K562 (cell line): ENCODE measurements around the gene SPATC1L. TPM values are rescaled to one million over a fixed set of nuclear protein-coding genes. Genes with fewer than 3 reads are reported as not detected.

ENCODE experiments used
- ATAC-seq: fragments of 200-7000 bp; cut with Tn5 transposase; 3 replicates; pipeline ENCODE4 v1.9.1; 2020; ENCODE audit warnings: moderate library complexity
- BruUV-seq: library from RNA; stranded (reverse); fragments of 400-500 nt; replicated peaks from 2 replicates; lab custom pipeline; 2021; lab: Mats Ljungman, UMichigan
- CTCF ChIA-PET: fragments of 300-600 bp; formaldehyde crosslinking; extraction: SDS; loops from one replicate; lab custom pipeline; 2021; ENCODE audit warnings: low intra/inter-chr PET ratio; lab: Yijun Ruan, JAX
- POLR2A ChIA-PET: fragments of 300-600, 350-650 bp; sonication (Branson Sonifier 250); formaldehyde crosslinking; extraction: SDS; loops from one replicate; lab custom pipeline; 2021; ENCODE audit warnings: antibody characterized with exemption, inconsistent platforms; lab: Yijun Ruan, JAX
- DNase-seq, 4 experiments: peaks; one replicate each; pipeline versions ENCODE4 v3.0.0 to v3.0.0-alpha.2; 2011 to 2018; ENCODE audit warnings: low spot score in 3 of 4, mixed read lengths in 3 of 4; ENCODE audit errors: extremely low read depth in 1 of 4
- FAIRE-seq: peaks from 2 replicates; lab custom pipeline; 2011; peaks lifted over from hg19 to GRCh38; lab: Jason Lieb, UNC
- H2AFZ ChIP-seq: 2 replicates; pipeline ENCODE4 v1.6.0; 2011; ENCODE audit warnings: low read depth, low read length, control low read depth, inconsistent platforms
- H3K27ac ChIP-seq: fragments of 200-600 bp; 3 replicates; pipeline ENCODE4 v1.8.0; 2011; ENCODE audit warnings: low read depth, mild to moderate bottlenecking, control low read depth, inconsistent platforms, low read length, moderate library complexity, mixed read lengths; ENCODE audit errors: extremely low read depth
- H3K27me3 ChIP-seq, 2 experiments: fragments of 300-600 bp in 1 of 2; 2 replicates in 1 of 2; 3 replicates in 1 of 2; pipeline versions ENCODE4 v1.6.0 to v1.8.0; 2011; ENCODE audit warnings: inconsistent platforms in 2 of 2, low read length in 2 of 2, mild to moderate bottlenecking in 1 of 2, mixed read lengths in 1 of 2, moderate library complexity in 1 of 2; ENCODE audit not compliant: control insufficient read depth in 2 of 2, insufficient read depth in 2 of 2
- H3K36me3 ChIP-seq: fragments of 300-600 bp; 3 replicates; pipeline ENCODE4 v1.8.0; 2011; ENCODE audit warnings: mild to moderate bottlenecking, low read length, inconsistent platforms; ENCODE audit not compliant: control insufficient read depth, insufficient read depth
- H3K4me1 ChIP-seq, 2 experiments: fragments of 200-600 bp in 1 of 2; replicated peaks in 1 of 2; 2 replicates in 1 of 2; 3 replicates in 1 of 2; pipeline versions ENCODE4 v1.5.1 to v1.8.0; 2011; ENCODE audit warnings: inconsistent platforms in 2 of 2, low read length in 2 of 2, mild to moderate bottlenecking in 1 of 2, mixed read lengths in 1 of 2, moderate library complexity in 1 of 2; ENCODE audit not compliant: control insufficient read depth in 2 of 2, insufficient read depth in 2 of 2
- H3K4me2 ChIP-seq: 2 replicates; pipeline ENCODE4 v1.6.1; 2011; ENCODE audit warnings: low read length, control low read depth, inconsistent platforms, mixed read lengths; ENCODE audit not compliant: insufficient read depth
- H3K4me3 ChIP-seq: fragments of 200-600 bp; sonication (generic), shearing (Covaris generic); 2 replicates; pipeline ENCODE4 v1.5.1; 2016; ENCODE audit warnings: control low read depth, inconsistent platforms
- H3K79me2 ChIP-seq: fragments of 200-600 bp; 3 replicates; pipeline ENCODE4 v1.8.0; 2011; ENCODE audit warnings: low read length, inconsistent platforms; ENCODE audit not compliant: control insufficient read depth, insufficient read depth
- H3K9ac ChIP-seq, 2 experiments: 2 replicates each; pipeline versions ENCODE4 v1.6.0 to v1.6.1; 2011; ENCODE audit warnings: low read depth in 2 of 2, low read length in 2 of 2, control low read depth in 1 of 2, inconsistent platforms in 1 of 2, mild to moderate bottlenecking in 1 of 2, mixed read lengths in 1 of 2; ENCODE audit not compliant: insufficient read depth in 1 of 2
- H3K9me1 ChIP-seq: one replicate; pipeline ENCODE4 v1.6.0; 2011; ENCODE audit warnings: inconsistent platforms, mild to moderate bottlenecking, low read length, moderate library complexity; ENCODE audit not compliant: control insufficient read depth, insufficient read depth
- H3K9me3 ChIP-seq: replicated peaks from 2 replicates; pipeline ENCODE4 v1.5.1; 2011; ENCODE audit warnings: low read depth, low read length, inconsistent platforms; ENCODE audit not compliant: control insufficient read depth, insufficient read depth
- H4K20me1 ChIP-seq: replicated peaks from 2 replicates; pipeline ENCODE4 v1.6.1; 2011; ENCODE audit warnings: low read length, inconsistent platforms, mixed read lengths; ENCODE audit not compliant: control insufficient read depth, insufficient read depth
- BDP1 ChIP-seq: IDR thresholded peaks from 3 replicates; pipeline ENCODE4 v1.6.1; 2011; ENCODE audit not compliant: insufficient read length, insufficient read depth
- EGR1 ChIP-seq: fragments of 450-650 bp; conservative IDR thresholded peaks from 2 replicates; pipeline ENCODE4 v1.6.1; 2017; ENCODE audit warnings: mild to moderate bottlenecking
- FUS ChIP-seq: fragments of 200-400 bp; formaldehyde crosslinking; optimal IDR thresholded peaks from 2 replicates; pipeline ENCODE3; 2017; ENCODE audit warnings: low read depth, low read length
- HDAC8 ChIP-seq: fragments of 450-650 bp; IDR thresholded peaks from 2 replicates; pipeline ENCODE4 v1.6.1; 2016; ENCODE audit warnings: mild to moderate bottlenecking, missing genetic modification characterization, moderate library complexity, missing compliant biosample characterization
- POLR3A ChIP-seq: IDR thresholded peaks from 2 replicates; pipeline ENCODE4 v1.6.1; 2011; ENCODE audit warnings: borderline replicate concordance, mild to moderate bottlenecking, moderate library complexity; ENCODE audit not compliant: insufficient read length, insufficient read depth; ENCODE audit errors: extremely low read depth
- PRPF4 ChIP-seq: fragments of 200-400 bp; formaldehyde crosslinking; IDR thresholded peaks from one replicate; pipeline ENCODE4 v1.6.1; 2017; ENCODE audit warnings: low read length, low read depth, mild to moderate bottlenecking; ENCODE audit not compliant: insufficient read depth, poor library complexity, severe bottlenecking
- RHOXF2B ChIP-seq: fragments of 250-450 bp; sonication (Bioruptor Pico); conservative IDR thresholded peaks from 2 replicates; pipeline ENCODE4 v1.5.1; 2021
- ZFP30 ChIP-seq: fragments of 250-450 bp; sonication (Bioruptor Pico); IDR thresholded peaks from 2 replicates; pipeline ENCODE4 v1.8.0; 2022; ENCODE audit warnings: moderate library complexity, mild to moderate bottlenecking, inconsistent platforms, borderline replicate concordance
- WGBS: fragments of 100-300 bp; shearing (Covaris generic); methylation state at CpG from one replicate; pipeline ENCODE4 v1.1.6; 2016; ENCODE audit warnings: low coverage, mixed read lengths; ENCODE audit not compliant: insufficient coverage; ENCODE audit errors: missing lambda C conversion rate; 5-methylcytosine and 5-hydroxymethylcytosine counted together
- in situ Hi-C: fragments of 300-500 bp; cut with MboI; formaldehyde crosslinking; loops from 4 replicates; pipeline ENCODE4 v1.15.0; 2018; ENCODE audit warnings: inconsistent platforms, mixed read lengths
- intact Hi-C: fragments of 100-400 bp; cut with micrococcal nuclease; formaldehyde crosslinking; loops from 2 replicates; pipeline ENCODE4 v1.14.2; 2022
- polyA plus RNA-seq, 8 experiments: library from polyadenylated mRNA; depleted of rRNA in 4 of 8; stranded (reverse) in 5 of 8; unstranded in 3 of 8; fragments of >200 nt; fragmentation: Nextera tagmentation in 2 of 8; fragmentation: Illumina TruSeq in 1 of 8; extraction: Ambion mirVana in 2 of 8; extraction: Trizol in 1 of 8; gene quantifications; 2 replicates each; pipeline versions ENCODE4 v1.2.1 to v1.2.3, GENCODE V29; 2011 to 2014; ENCODE audit warnings: inconsistent platforms in 1 of 8, missing spikeins in 1 of 8
- total RNA-seq, 7 experiments: library from RNA; depleted of rRNA in 6 of 7; stranded (reverse); fragments of >200 nt in 6 of 7; fragmentation: Illumina TruSeq in 2 of 7; extraction: Trizol in 2 of 7; gene quantifications; 2 replicates each; pipeline versions ENCODE4 v1.2.1 to v1.2.3, GENCODE V29; 2011 to 2021; ENCODE audit warnings: low replicate concordance in 1 of 7
- TF ChIP-seq, protein P1 (sequence below): sonication (generic); formaldehyde crosslinking; IDR thresholded peaks from 2 replicates; pipeline ENCODE4 v1.8.0; 2022; ENCODE audit warnings: mild to moderate bottlenecking, missing genetic modification reagents
- TF ChIP-seq, protein P2 (sequence below): fragments of 450-650 bp; IDR thresholded peaks from 2 replicates; pipeline ENCODE4 v1.7.1; 2018; ENCODE audit warnings: mild to moderate bottlenecking, low read depth; ENCODE audit not compliant: partially characterized antibody
- TF ChIP-seq, protein P3 (sequence below), 2 experiments: fragments of 200-800 bp in 1 of 2; sonication (Bioruptor generic) in 1 of 2; sonication (generic) in 1 of 2; formaldehyde crosslinking in 1 of 2; IDR thresholded peaks in 1 of 2; conservative IDR thresholded peaks in 1 of 2; 2 replicates each; pipeline versions ENCODE4 v1.5.0 to v1.6.1; 2016 to 2020; ENCODE audit warnings: missing compliant biosample characterization in 1 of 2, missing genetic modification characterization in 1 of 2, missing genetic modification reagents in 1 of 2

SPATC1L gene
- total and polyA plus RNA-seq, 9 of the 15 experiments (the other 6 are each of a cell fraction or from before 2014, with no cell fraction given): 0.14 to 121 (median 34.0) TPM; not detected in 1

DNA sequence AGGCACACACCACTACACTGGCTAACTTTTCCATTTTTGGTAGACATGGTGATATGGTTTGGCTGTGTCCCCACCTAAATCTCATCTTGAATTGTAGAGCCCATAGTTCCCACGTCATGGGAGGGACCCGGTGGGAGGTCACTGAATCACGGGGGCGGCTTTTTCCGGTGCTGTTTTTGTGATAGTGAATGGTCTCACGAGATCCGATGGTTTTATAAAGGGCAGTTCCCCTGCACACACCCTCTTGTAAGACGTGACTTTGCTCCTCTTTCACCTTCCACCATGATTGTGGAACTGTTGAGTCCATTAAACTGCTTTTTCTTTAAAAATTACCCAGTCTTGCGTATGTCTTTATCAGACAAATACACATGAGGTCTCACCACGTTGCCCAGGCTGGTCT is 27.6 kb downstream of the SPATC1L start:
- Histone ChIP-seq H3K79me2 (peaks cover 4% of the 10 kb centered on the region; the same call in 1 of the 3 replicates), H3K9ac (no peak overlapping the region), H3K4me2 (no peak overlapping the region), H3K36me3 (peaks cover 41% of the 10 kb centered on the region; the same call in 2 of the 3 replicates), H3K4me1 (peaks cover 15 to 70% of the 10 kb centered on the region in 2 experiments), H3K27me3 (no peaks in the 10 kb centered on the region), H3K9me3 (peaks cover 7% of the 10 kb centered on the region; the same call in 1 of the 2 replicates), H4K20me1 (no peaks in the 10 kb centered on the region), H3K9me1 (no peaks in the 10 kb centered on the region), H3K4me3 (no peak overlapping the region), H3K27ac (peak overlapping the region; percentile 21; the same call in 1 of the 3 replicates), H2AFZ (no peak overlapping the region)
- POLR2A ChIA-PET: no interaction called here
- WGBS: 39% methylated on average over 10 of the region's 10 CpGs
- ATAC-seq (no peak), FAIRE-seq (no peak), DNase-seq (no peak)
- CTCF ChIA-PET: no interaction called here
- BruUV-seq: no TSS peak
- intact Hi-C loops: no loop called here
- in situ Hi-C loops: no loop called here
- TF ChIP-seq, protein P1, sequence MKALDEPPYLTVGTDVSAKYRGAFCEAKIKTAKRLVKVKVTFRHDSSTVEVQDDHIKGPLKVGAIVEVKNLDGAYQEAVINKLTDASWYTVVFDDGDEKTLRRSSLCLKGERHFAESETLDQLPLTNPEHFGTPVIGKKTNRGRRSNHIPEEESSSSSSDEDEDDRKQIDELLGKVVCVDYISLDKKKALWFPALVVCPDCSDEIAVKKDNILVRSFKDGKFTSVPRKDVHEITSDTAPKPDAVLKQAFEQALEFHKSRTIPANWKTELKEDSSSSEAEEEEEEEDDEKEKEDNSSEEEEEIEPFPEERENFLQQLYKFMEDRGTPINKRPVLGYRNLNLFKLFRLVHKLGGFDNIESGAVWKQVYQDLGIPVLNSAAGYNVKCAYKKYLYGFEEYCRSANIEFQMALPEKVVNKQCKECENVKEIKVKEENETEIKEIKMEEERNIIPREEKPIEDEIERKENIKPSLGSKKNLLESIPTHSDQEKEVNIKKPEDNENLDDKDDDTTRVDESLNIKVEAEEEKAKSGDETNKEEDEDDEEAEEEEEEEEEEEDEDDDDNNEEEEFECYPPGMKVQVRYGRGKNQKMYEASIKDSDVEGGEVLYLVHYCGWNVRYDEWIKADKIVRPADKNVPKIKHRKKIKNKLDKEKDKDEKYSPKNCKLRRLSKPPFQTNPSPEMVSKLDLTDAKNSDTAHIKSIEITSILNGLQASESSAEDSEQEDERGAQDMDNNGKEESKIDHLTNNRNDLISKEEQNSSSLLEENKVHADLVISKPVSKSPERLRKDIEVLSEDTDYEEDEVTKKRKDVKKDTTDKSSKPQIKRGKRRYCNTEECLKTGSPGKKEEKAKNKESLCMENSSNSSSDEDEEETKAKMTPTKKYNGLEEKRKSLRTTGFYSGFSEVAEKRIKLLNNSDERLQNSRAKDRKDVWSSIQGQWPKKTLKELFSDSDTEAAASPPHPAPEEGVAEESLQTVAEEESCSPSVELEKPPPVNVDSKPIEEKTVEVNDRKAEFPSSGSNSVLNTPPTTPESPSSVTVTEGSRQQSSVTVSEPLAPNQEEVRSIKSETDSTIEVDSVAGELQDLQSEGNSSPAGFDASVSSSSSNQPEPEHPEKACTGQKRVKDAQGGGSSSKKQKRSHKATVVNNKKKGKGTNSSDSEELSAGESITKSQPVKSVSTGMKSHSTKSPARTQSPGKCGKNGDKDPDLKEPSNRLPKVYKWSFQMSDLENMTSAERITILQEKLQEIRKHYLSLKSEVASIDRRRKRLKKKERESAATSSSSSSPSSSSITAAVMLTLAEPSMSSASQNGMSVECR (CRISPR knock-in tag): no peak
- no peak for TF ChIP-seq HDAC8 (tag)
- TF ChIP-seq, protein P2, sequence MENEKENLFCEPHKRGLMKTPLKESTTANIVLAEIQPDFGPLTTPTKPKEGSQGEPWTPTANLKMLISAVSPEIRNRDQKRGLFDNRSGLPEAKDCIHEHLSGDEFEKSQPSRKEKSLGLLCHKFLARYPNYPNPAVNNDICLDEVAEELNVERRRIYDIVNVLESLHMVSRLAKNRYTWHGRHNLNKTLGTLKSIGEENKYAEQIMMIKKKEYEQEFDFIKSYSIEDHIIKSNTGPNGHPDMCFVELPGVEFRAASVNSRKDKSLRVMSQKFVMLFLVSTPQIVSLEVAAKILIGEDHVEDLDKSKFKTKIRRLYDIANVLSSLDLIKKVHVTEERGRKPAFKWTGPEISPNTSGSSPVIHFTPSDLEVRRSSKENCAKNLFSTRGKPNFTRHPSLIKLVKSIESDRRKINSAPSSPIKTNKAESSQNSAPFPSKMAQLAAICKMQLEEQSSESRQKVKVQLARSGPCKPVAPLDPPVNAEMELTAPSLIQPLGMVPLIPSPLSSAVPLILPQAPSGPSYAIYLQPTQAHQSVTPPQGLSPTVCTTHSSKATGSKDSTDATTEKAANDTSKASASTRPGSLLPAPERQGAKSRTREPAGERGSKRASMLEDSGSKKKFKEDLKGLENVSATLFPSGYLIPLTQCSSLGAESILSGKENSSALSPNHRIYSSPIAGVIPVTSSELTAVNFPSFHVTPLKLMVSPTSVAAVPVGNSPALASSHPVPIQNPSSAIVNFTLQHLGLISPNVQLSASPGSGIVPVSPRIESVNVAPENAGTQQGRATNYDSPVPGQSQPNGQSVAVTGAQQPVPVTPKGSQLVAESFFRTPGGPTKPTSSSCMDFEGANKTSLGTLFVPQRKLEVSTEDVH: no peak
- no peak for TF ChIP-seq FUS
- TF ChIP-seq RHOXF2B (CRISPR knock-in tag): no peak
- no peak for TF ChIP-seq PRPF4
- TF ChIP-seq EGR1: peak; percentile 69
- TF ChIP-seq ZFP30 (CRISPR knock-in tag): no peak
- TF ChIP-seq POLR3A: no peak
- TF ChIP-seq, protein P3, sequence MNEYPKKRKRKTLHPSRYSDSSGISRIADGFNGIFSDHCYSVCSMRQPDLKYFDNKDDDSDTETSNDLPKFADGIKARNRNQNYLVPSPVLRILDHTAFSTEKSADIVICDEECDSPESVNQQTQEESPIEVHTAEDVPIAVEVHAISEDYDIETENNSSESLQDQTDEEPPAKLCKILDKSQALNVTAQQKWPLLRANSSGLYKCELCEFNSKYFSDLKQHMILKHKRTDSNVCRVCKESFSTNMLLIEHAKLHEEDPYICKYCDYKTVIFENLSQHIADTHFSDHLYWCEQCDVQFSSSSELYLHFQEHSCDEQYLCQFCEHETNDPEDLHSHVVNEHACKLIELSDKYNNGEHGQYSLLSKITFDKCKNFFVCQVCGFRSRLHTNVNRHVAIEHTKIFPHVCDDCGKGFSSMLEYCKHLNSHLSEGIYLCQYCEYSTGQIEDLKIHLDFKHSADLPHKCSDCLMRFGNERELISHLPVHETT (CRISPR knock-in tag; conservative IDR thresholded peaks at IDR 0.05 in 1 of 2, IDR thresholded peaks at IDR 0.05 in 1 of 2): no peak
- TF ChIP-seq BDP1: no peak
